ENCODE results near the gene NT5C1B.
A peak's percentile ranks its signal among the peaks of the same experiment; 100 is the strongest.

NT5C1B gene

DNA sequence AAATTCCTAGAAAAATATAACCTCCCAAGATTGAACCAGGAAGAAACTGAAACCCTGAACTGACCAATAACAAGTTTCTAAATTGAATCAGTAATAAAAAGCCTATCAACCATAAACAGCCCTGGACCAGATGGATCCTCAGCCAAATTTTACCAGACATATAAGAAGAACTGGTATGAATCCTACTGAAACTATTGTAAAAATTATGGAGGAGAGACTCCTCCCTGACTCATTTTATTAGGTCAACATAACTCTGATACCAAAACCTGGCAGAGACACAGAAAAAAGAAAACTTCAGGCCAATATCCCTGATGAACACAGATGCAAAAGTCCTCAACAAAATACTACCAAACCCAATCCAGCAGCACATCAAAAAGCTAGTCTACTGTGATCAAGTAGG lies 11.3 kb downstream of the NT5C1B start:
- TF ChIP-seq, protein P1, sequence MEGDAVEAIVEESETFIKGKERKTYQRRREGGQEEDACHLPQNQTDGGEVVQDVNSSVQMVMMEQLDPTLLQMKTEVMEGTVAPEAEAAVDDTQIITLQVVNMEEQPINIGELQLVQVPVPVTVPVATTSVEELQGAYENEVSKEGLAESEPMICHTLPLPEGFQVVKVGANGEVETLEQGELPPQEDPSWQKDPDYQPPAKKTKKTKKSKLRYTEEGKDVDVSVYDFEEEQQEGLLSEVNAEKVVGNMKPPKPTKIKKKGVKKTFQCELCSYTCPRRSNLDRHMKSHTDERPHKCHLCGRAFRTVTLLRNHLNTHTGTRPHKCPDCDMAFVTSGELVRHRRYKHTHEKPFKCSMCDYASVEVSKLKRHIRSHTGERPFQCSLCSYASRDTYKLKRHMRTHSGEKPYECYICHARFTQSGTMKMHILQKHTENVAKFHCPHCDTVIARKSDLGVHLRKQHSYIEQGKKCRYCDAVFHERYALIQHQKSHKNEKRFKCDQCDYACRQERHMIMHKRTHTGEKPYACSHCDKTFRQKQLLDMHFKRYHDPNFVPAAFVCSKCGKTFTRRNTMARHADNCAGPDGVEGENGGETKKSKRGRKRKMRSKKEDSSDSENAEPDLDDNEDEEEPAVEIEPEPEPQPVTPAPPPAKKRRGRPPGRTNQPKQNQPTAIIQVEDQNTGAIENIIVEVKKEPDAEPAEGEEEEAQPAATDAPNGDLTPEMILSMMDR (conservative IDR thresholded peaks at IDR 0.05; ENCODE audit: low read length), result no peak
- DNase-seq (ENCODE audit: low read depth), result peak; percentile 24

GRCh38 chr2:18566145-18566769 lies 23.1 kb downstream of the NT5C1B start:
- no peak overlapping the region for H3K4me3 ChIP-seq (ENCODE audit: low read length)
- DNase-seq (ENCODE audit: low read depth), result no peak
- TF ChIP-seq, protein P1 (conservative IDR thresholded peaks at IDR 0.05; ENCODE audit: low read length), result no peak

More for the DNA sequence above, 11.3 kb downstream of the NT5C1B start:
- no peak overlapping the region for H3K4me3 ChIP-seq (ENCODE audit: low read length)

DNA sequence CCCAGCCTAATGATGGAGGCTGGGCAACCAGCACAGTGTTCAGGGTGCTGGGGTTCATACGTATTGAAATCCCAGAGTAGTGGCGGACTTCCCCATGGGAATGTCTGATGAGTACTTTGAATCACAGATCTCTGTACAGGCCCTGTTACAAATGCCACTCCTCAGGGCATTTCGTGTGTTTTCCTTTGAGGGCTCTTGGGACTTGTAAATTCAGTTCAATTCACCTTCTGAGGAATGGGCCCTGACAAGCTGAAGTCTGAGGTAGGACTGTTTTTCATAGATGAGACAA lies 28.6 kb downstream of the NT5C1B start:
- peak overlapping the region; percentile 70 for H3K4me3 ChIP-seq (ENCODE audit: low read length)
- no peak for DNase-seq (ENCODE audit: low read depth)
- TF ChIP-seq, protein P1 (conservative IDR thresholded peaks at IDR 0.05; ENCODE audit: low read length), result no peak

- peak within 1 kb of the TSS; percentile 70 for H3K4me3 ChIP-seq (ENCODE audit: low read length)
- DNase-seq (ENCODE audit: low read depth), result peak; percentile 91
- TF ChIP-seq, protein P1 (conservative IDR thresholded peaks at IDR 0.05; ENCODE audit: low read length), result no peak
Observed at GRCh38 chr2:18560031-18560796, 29.2 kb downstream of the NT5C1B start, which contains the start of gene RDH14. Gene RDH14 (minus strand): TSS chr2:18560653. CDS start chr2:18560572, 81 bp downstream.

DNA sequence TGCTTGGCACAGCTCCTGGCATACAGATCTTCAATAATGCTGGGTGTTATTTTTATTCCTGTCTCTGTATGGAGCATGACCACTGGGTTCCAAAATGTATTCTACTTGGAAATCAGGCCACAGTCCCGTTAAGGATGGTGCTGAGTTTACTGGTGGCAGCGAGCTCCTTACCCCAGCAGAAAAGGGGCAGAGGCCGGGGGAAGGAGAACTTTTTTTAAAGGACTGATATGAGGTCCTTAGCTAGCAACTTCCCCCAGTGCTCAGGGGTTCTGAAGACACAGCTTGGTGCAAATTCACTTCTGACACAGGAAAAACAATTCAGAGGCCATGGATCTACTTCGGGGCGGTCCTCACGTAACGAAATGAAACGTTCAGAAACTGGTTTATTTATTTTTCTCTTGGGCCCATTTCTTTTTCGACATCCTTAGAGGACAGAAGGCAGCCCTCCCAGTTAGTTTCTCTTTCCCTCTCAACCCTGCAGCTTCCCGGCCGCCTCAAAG lies 29.8 kb downstream of the NT5C1B start:
- DNase-seq (ENCODE audit: low read depth), result no peak
- H3K4me3 ChIP-seq (ENCODE audit: low read length), result peak overlapping the region; percentile 70
- TF ChIP-seq, protein P1 (conservative IDR thresholded peaks at IDR 0.05; ENCODE audit: low read length), result no peak

DNA sequence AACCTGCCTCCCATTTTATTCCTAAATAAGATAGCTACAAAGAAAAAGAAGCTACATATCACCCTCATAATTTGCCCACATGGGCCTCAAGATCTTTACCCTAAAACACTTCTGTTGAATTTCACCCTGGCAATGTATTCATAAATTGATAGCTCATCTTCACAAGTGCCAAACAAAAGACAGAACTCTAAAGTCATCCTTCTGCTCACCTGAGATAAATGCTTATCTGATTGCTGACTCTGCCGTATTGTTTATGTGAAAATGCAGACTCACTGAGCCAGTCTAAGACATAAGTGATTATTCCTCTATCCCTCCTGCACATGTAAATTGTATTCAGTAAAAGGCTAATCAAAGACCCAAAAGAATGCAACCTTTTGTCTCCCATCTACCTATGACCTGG lies 30.9 kb downstream of the NT5C1B start:
- no peak overlapping the region for H3K4me3 ChIP-seq (ENCODE audit: low read length)
- no peak for DNase-seq (ENCODE audit: low read depth)
- TF ChIP-seq, protein P1 (conservative IDR thresholded peaks at IDR 0.05; ENCODE audit: low read length), result no peak

- DNase-seq (ENCODE audit: low read depth), result no peak
- TF ChIP-seq, protein P1 (conservative IDR thresholded peaks at IDR 0.05; ENCODE audit: low read length), result no peak
- no peak overlapping the region for H3K4me3 ChIP-seq (ENCODE audit: low read length)
Observed at GRCh38 chr2:18557121-18557520, 32.2 kb downstream of the NT5C1B start.
